SU-DHL-6 (cell line): ENCODE data around the gene PTPRN2.

ENCODE experiments used
- H2AFZ ChIP-seq: fragments of 200-600 bp; sonication (generic); 2 replicates; pipeline ENCODE4 v1.6.1; 2014; ENCODE audit warnings: low read depth, mild to moderate bottlenecking, moderate library complexity, mixed read lengths, antibody characterized with exemption, low read length; ENCODE audit not compliant: severe bottlenecking
- H3F3A ChIP-seq: fragments of 200-600 bp; shearing (Covaris generic); 2 replicates; pipeline ENCODE4 v1.6.0; 2016; ENCODE audit warnings: antibody characterized with exemption, mild to moderate bottlenecking; ENCODE audit not compliant: insufficient read depth
- H3K27ac ChIP-seq: fragments of 200-600 bp; sonication (generic); 2 replicates; pipeline ENCODE4 v1.5.1; 2016; ENCODE audit warnings: low read depth, mild to moderate bottlenecking, low read length, moderate library complexity, mixed read lengths
- H3K27me3 ChIP-seq: fragments of 200-600 bp; sonication (generic), shearing (Covaris generic); 2 replicates; pipeline ENCODE4 v1.6.0; 2014; ENCODE audit warnings: mild to moderate bottlenecking, low read length
- H3K36me3 ChIP-seq: fragments of 200-600 bp; sonication (generic); 2 replicates; pipeline ENCODE4 v1.6.1; 2014; ENCODE audit warnings: mild to moderate bottlenecking, low read length, mixed read lengths
- H3K4me2 ChIP-seq: fragments of 300-600, 200-600 bp; shearing (Covaris generic), sonication (generic); 2 replicates; pipeline ENCODE4 v1.6.0; 2014; ENCODE audit warnings: low read length, low read depth, mild to moderate bottlenecking; ENCODE audit not compliant: poor library complexity, severe bottlenecking
- H3K4me3 ChIP-seq: fragments of 200-600 bp; sonication (generic); 2 replicates; pipeline ENCODE4 v1.5.1; 2014; ENCODE audit warnings: antibody characterized with exemption, low read length, mild to moderate bottlenecking, mixed read lengths; ENCODE audit not compliant: insufficient read depth, poor library complexity, severe bottlenecking
- H3K79me2 ChIP-seq: fragments of 200-600 bp; sonication (generic); 2 replicates; pipeline ENCODE4 v1.6.1; 2014; ENCODE audit warnings: mild to moderate bottlenecking, low read length, moderate library complexity; ENCODE audit not compliant: insufficient read depth
- H3K9ac ChIP-seq: fragments of 200-600 bp; sonication (generic); 2 replicates; pipeline ENCODE4 v1.7.0; 2014; ENCODE audit warnings: mild to moderate bottlenecking, low read length
- H3K9me2 ChIP-seq: fragments of 200-600 bp; sonication (generic); replicated peaks from 2 replicates; pipeline ENCODE4 v1.6.1; 2014; ENCODE audit warnings: low read length; ENCODE audit not compliant: insufficient read depth
- H3K9me3 ChIP-seq: fragments of 200-600 bp; sonication (generic); 2 replicates; pipeline ENCODE4 v1.6.1; 2014; ENCODE audit warnings: low read length, mixed read lengths; ENCODE audit not compliant: insufficient read depth
- H4K20me1 ChIP-seq: fragments of 200-600 bp; sonication (generic); 2 replicates; pipeline ENCODE4 v1.6.1; 2014; ENCODE audit warnings: low read depth, mild to moderate bottlenecking, antibody characterized with exemption, low read length, moderate library complexity, mixed read lengths
- CTCF ChIP-seq: fragments of 200-600 bp; sonication (generic); IDR thresholded peaks from one replicate; pipeline ENCODE4 v1.5.1; 2017; ENCODE audit warnings: antibody characterized with exemption, mild to moderate bottlenecking, low read length, moderate library complexity; ENCODE audit not compliant: insufficient read depth, poor library complexity, severe bottlenecking
- EZH2phosphoT487 ChIP-seq: fragments of 200-600 bp; sonication (generic), shearing (Covaris generic); conservative IDR thresholded peaks from 2 replicates; pipeline ENCODE4 v1.6.1; 2018; ENCODE audit warnings: mild to moderate bottlenecking, antibody characterized with exemption, low read length, moderate library complexity, mixed read lengths

Gene PTPRN2

DNA sequence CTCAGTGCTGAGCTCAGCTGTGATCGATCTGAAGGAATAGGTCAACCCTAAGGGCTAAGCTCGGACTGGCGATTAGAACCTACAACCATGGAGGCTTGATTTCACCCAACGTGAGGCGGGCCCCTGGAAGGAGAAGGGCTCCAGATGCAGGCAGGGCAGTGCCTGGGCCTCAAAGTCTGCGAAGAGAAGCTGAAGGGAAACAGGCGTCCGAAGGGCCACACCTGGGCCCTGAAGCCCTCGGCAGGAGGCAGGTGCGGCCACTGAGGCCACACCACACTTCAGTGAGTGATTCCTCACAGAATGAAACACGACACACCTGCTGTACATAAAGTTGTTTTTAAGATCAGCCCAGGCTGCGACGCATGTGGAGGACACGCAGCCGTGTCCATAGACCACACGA lies 198.7 kb downstream of the PTPRN2 start:
- no peak overlapping the region for H3K9ac ChIP-seq
- TF ChIP-seq CTCF (no peak), EZH2phosphoT487 (no peak)
- no peaks in the 10 kb centered on the region for H3K9me3 ChIP-seq
- no peaks in the 10 kb centered on the region for H3K79me2 ChIP-seq
- H4K20me1 ChIP-seq, result no peaks in the 10 kb centered on the region
- no peaks in the 10 kb centered on the region for H3K27me3 ChIP-seq
- no peak overlapping the region for H3K27ac ChIP-seq
- no peaks in the 10 kb centered on the region for H3K36me3 ChIP-seq
- H2AFZ ChIP-seq, result no peak overlapping the region
- no peaks in the 10 kb centered on the region for H3K9me2 ChIP-seq
- H3K4me3 ChIP-seq, result no peak overlapping the region
- no peak overlapping the region for H3K4me2 ChIP-seq
- no peaks in the 10 kb centered on the region for H3F3A ChIP-seq

GRCh38 chr7:158388072-158388471 lies 199.6 kb downstream of the PTPRN2 start:
- Histone ChIP-seq H3K27me3 (no peaks in the 10 kb centered on the region), H3F3A (no peaks in the 10 kb centered on the region), H3K9me2 (no peaks in the 10 kb centered on the region), H3K36me3 (no peaks in the 10 kb centered on the region), H2AFZ (no peak overlapping the region), H3K9me3 (no peaks in the 10 kb centered on the region), H3K4me2 (no peak overlapping the region), H4K20me1 (no peaks in the 10 kb centered on the region), H3K9ac (no peak overlapping the region), H3K27ac (no peak overlapping the region), H3K4me3 (no peak overlapping the region), H3K79me2 (no peaks in the 10 kb centered on the region)
- TF ChIP-seq EZH2phosphoT487 (no peak), CTCF (no peak)

GRCh38 chr7:158387546-158387891 lies 200.1 kb downstream of the PTPRN2 start:
- Histone ChIP-seq H3K4me2 (no peak overlapping the region), H3K9me3 (no peaks in the 10 kb centered on the region), H2AFZ (no peak overlapping the region), H3K9me2 (no peaks in the 10 kb centered on the region), H3K27ac (no peak overlapping the region), H3K27me3 (no peaks in the 10 kb centered on the region), H3K9ac (no peak overlapping the region), H3K4me3 (no peak overlapping the region), H3F3A (no peaks in the 10 kb centered on the region), H3K79me2 (no peaks in the 10 kb centered on the region), H4K20me1 (no peaks in the 10 kb centered on the region), H3K36me3 (no peaks in the 10 kb centered on the region)
- TF ChIP-seq CTCF (no peak), EZH2phosphoT487 (no peak)
